Measurements from ENCODE around the gene ROBO1.

GRCh38 chr3:78708565-78709073 is 1059.2 kb downstream of the ROBO1 start:
- TF ChIP-seq CTCF (conservative IDR thresholded peaks at IDR 0.05; ENCODE audit: low read depth, low read length) (no peak), EZH2 (IDR thresholded peaks at IDR 0.05; ENCODE audit: borderline replicate concordance, low read depth, low read length, poor library complexity, severe bottlenecking) (no peak)

Measured in A673 (cell line).